Heart right ventricle (tissue), 16 donors: ENCODE measurements around the gene ADCY5. TPM values are rescaled to one million over a fixed set of nuclear protein-coding genes. Genes with fewer than 3 reads are reported as not detected.

Experiments used
- ATAC-seq, 8 donors: fragments of 200-7000 bp; cut with Tn5 transposase; one replicate each; pipeline ENCODE4 v1.9.1; 2020; ENCODE audit warnings: mild to moderate bottlenecking in 8 of 8, moderate library complexity in 8 of 8, moderate number of reproducible peaks in 1 of 8
- DNase-seq, 2 donors: peaks; one replicate each; pipeline ENCODE4 v3.0.0-alpha.2; 2020
- H3K27ac ChIP-seq, 10 donors: fragments of 200-600 bp; sonication (generic) in 2 of 10; one replicate each; pipeline versions ENCODE4 v1.5.0 to v1.8.0; 2020 to 2022; ENCODE audit warnings: mild to moderate bottlenecking in 3 of 10
- H3K27me3 ChIP-seq, 7 donors: fragments of 200-600 bp; one replicate each; pipeline ENCODE4 v1.8.0; 2021 to 2022; ENCODE audit warnings: mild to moderate bottlenecking in 2 of 7
- H3K36me3 ChIP-seq, 9 donors: fragments of 200-600 bp; sonication (generic) in 1 of 9; one replicate each; pipeline versions ENCODE4 v1.5.0 to v1.8.0; 2020 to 2022; ENCODE audit warnings: mild to moderate bottlenecking in 2 of 9
- H3K4me1 ChIP-seq, 9 donors: fragments of 200-600 bp; sonication (generic) in 1 of 9; one replicate each; pipeline versions ENCODE4 v1.5.0 to v1.8.0; 2020 to 2022; ENCODE audit warnings: mild to moderate bottlenecking in 4 of 9
- H3K4me3 ChIP-seq, 10 donors: fragments of 200-600 bp; sonication (generic) in 2 of 10; one replicate each; pipeline versions ENCODE4 v1.5.0 to v1.8.0; 2020 to 2022; ENCODE audit warnings: mild to moderate bottlenecking in 7 of 10, moderate library complexity in 2 of 10
- H3K9me3 ChIP-seq, 11 donors: fragments of 200-600 bp in 10 of 11; sonication (generic) in 2 of 11; one replicate each; pipeline versions ENCODE4 v1.5.0 to v1.8.0; 2013 to 2022; ENCODE audit warnings: mild to moderate bottlenecking in 2 of 11, control low read depth in 1 of 11, moderate library complexity in 1 of 11
- CTCF ChIP-seq, 9 donors: fragments of 200-600 bp; sonication (generic) in 2 of 9; IDR thresholded peaks; one replicate each; pipeline versions ENCODE4 v1.5.0 to v1.8.0; 2021 to 2022; ENCODE audit warnings: antibody characterized with exemption in 9 of 9, mild to moderate bottlenecking in 5 of 9, moderate library complexity in 1 of 9
- WGBS, 2 donors: extraction: QIAGEN DNeasy Blood & Tissue Kit; methylation state at CpG; one replicate each; pipeline ENCODE4 v1.1.7; 2013; ENCODE audit warnings: inconsistent platforms in 1 of 2; 5-methylcytosine and 5-hydroxymethylcytosine counted together
- intact Hi-C, 10 donors: fragments of 100-400 bp; cut with DNase I; formaldehyde crosslinking; loops; one replicate each; pipeline versions ENCODE4 v1.11.1 to v1.14.2; 2022
- polyA plus RNA-seq, 2 donors: library from polyadenylated mRNA; stranded (reverse); fragments of 200-250 nt; gene quantifications; one replicate each; pipeline ENCODE4 v1.2.3, GENCODE V29; 2013
- total RNA-seq, 10 donors: library from RNA; stranded (reverse); fragmentation: NEBNext Ultra II Directional in 3 of 10; extraction: Animal tissue kit (Norgen Biotek cat#: 25700) in 3 of 10; gene quantifications; one replicate each; pipeline versions ENCODE4 v1.2.1 to v1.2.4, GENCODE V29; 2021 to 2023
- donor health status: Arrhythmogenic right ventricular cardiomyopathy.
- donor health status: ischemic (EF 13 %, LVEDD 7.1; RV severe dilation, severe dysfunction).
- donor health status: healthy with polysubstance abuse.
- donor health status: DM: no; HTN: yes; CAD: no.
- donor health status: DM: no; HTN: no; CAD: no.
- donor health status: ischemic (EF 25% LVEDD 6.9; RV normal size, moderate dysfunction).
- donor health status: ischemic (EF 25% LVEDD 5.7; RV mildly dilated, moderate dysfunction).
- donor health status: healthy.
- donor health status: DM: yes; HTN: yes; CAD: no.
- donor health status: Ischemic cardiomyopathy.
- donor health status: ischemic (EF 35%, LVEDD 5.7; RV mildly dilated, moderate dysfunction).
- donor health status: nonischemic (EF 11% LVEDD 7.7; RV severe dilation, severe dysfunction).
- donor health status: DM: yes; HTN: yes; CAD: no.
- donor health status: PGD.
- donor health status: ischemic (EF 29% LVEDD 5.4; RV normal size, mild dysfunction).
- donor health status: nonischemic (EF 23%, LVEDD 6.1; RV moderate dilation, normal function).

The ADCY5 gene
- total and polyA plus RNA-seq, 12 donors = 37.2 to 245 (median 198) TPM

GRCh38 chr3:123447749-123448517 lies 957 bp downstream of the ADCY5 start:
- peaks cover 0 to 82% (median 27%) of the 10 kb centered on the region in 7 donors for H3K27me3 ChIP-seq
- H3K4me3 ChIP-seq = peak overlapping the region; percentile 56 to 81 (median 72)
- peaks cover 3 to 47% (median 26%) of the 10 kb centered on the region in 9 donors for H3K4me1 ChIP-seq
- 9 to 12% methylated on average over 60 to 110 of the region's 110 CpGs for WGBS, 2 donors
- intact Hi-C loops = loop anchor here in 7 of 10 donors (2.0 to 10.0 kb wide), 11 partner anchors 36 to 121 kb away; no protein-coding TSS in a partner anchor
- DNase-seq = peak in 1 of 2 donors; percentile 55
- ATAC-seq = peak in 4 of 8 donors; percentile 1 to 23 (median 4)
- H3K36me3 ChIP-seq = no peaks in the 10 kb centered on the region
- H3K27ac ChIP-seq = peak overlapping the region; percentile 81 to 97 (median 91)
- H3K9me3 ChIP-seq = no peaks in the 10 kb centered on the region
- TF ChIP-seq CTCF (IDR thresholded peaks at IDR 0.05) = peak in 6 of 9 donors; percentile 2 to 49 (median 28)

GRCh38 chr3:123447416-123447748 lies 1.5 kb downstream of the ADCY5 start:
- intact Hi-C loops = loop anchor here in 7 of 10 donors (5.0 to 10.0 kb wide), 8 partner anchors 35 to 120 kb away; no protein-coding TSS in a partner anchor
- no peaks in the 10 kb centered on the region for H3K36me3 ChIP-seq
- 36 to 63% methylated on average over 27 of the region's 27 CpGs for WGBS, 2 donors
- H3K9me3 ChIP-seq = no peaks in the 10 kb centered on the region
- H3K4me3 ChIP-seq = peak overlapping the region; percentile 43 to 81 (median 72)
- peaks cover 0 to 76% (median 27%) of the 10 kb centered on the region in 7 donors for H3K27me3 ChIP-seq
- DNase-seq (peak in 1 of 2 donors; percentile 37), ATAC-seq (peak in 5 of 8 donors; percentile 2 to 23 (median 9))
- H3K4me1 ChIP-seq = peaks cover 7 to 52% (median 26%) of the 10 kb centered on the region in 9 donors
- TF ChIP-seq CTCF (IDR thresholded peaks at IDR 0.05) = no peak
- peak overlapping the region; percentile 64 to 95 (median 88) for H3K27ac ChIP-seq

- H3K27me3 ChIP-seq = peaks cover 0 to 73% (median 27%) of the 10 kb centered on the region in 7 donors
- no peak for TF ChIP-seq CTCF (IDR thresholded peaks at IDR 0.05)
- peak overlapping the region; percentile 64 to 95 (median 88) for H3K27ac ChIP-seq
- ATAC-seq = peak in 2 of 8 donors; percentile 1 to 5
- H3K4me3 ChIP-seq = peak overlapping the region; percentile 43 to 81 (median 72)
- peaks cover 7 to 60% (median 30%) of the 10 kb centered on the region in 9 donors for H3K4me1 ChIP-seq
- 49 to 52% methylated on average over 6 of the region's 6 CpGs for WGBS, 2 donors
- DNase-seq = no peak
- intact Hi-C loops = loop anchor here in 7 of 10 donors (5.0 to 10.0 kb wide), 8 partner anchors 34 to 119 kb away; no protein-coding TSS in a partner anchor
- H3K9me3 ChIP-seq = no peaks in the 10 kb centered on the region
- no peaks in the 10 kb centered on the region for H3K36me3 ChIP-seq
These were observed 2.2 kb downstream of the ADCY5 start for GRCh38 chr3:123446610-123447109.

DNA sequence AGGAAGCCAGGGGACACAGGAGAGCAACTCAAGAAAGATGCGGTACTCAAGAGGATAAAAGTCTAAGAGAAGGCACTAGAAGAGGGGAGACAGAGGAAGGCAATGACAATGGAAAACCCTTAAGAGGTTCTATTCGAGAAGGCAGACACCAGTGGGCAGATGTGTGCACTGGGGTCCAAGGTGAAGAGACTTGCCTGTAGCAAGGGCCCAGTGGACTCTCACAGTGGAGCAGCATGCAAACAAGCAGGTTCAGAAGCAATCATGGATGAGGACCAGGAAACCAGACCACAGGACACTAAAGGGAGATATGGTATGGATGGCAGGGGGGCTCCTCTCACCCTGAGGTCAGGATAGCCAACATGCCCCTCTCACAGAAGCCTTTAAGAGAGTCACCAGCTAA lies 2.7 kb downstream of the ADCY5 start:
- peaks cover 7 to 64% (median 30%) of the 10 kb centered on the region in 9 donors for H3K4me1 ChIP-seq
- WGBS, 2 donors = 44 to 52% methylated on average over 2 of the region's 2 CpGs

More for the DNA sequence above, 2.7 kb downstream of the ADCY5 start:
- no peak for ATAC-seq
- Histone ChIP-seq H3K9me3 (no peaks in the 10 kb centered on the region), H3K36me3 (no peaks in the 10 kb centered on the region), H3K4me3 (peak overlapping the region; percentile 29 to 81 (median 72)), H3K27ac (peak overlapping the region; percentile 64 to 95 (median 88)), H3K27me3 (peaks cover 0 to 68% (median 26%) of the 10 kb centered on the region in 7 donors)
- TF ChIP-seq CTCF (IDR thresholded peaks at IDR 0.05) = no peak
- DNase-seq = no peak
- intact Hi-C loops = loop anchor here in 7 of 10 donors (5.0 to 10.0 kb wide), 8 partner anchors 34 to 119 kb away; no protein-coding TSS in a partner anchor
